Neural progenitor cell (in vitro differentiated cells): ENCODE measurements around the gene FAM53B. TPM values are rescaled to one million over a fixed set of nuclear protein-coding genes. Genes with fewer than 3 reads are reported as not detected.

Experiments used
- DNase-seq: peaks from one replicate; pipeline ENCODE4 v3.0.0-alpha.2; 2016; ENCODE audit warnings: low spot score
- H2AFZ ChIP-seq: fragments of 200-600 bp; sonication (generic); replicated peaks from 2 replicates; pipeline ENCODE4 v1.6.1; 2016; ENCODE audit warnings: antibody characterized with exemption
- H3F3A ChIP-seq: fragments of 200-600 bp; sonication (generic); 2 replicates; pipeline ENCODE4 v1.6.1; 2016; ENCODE audit warnings: antibody characterized with exemption, low read depth
- H3K27ac ChIP-seq: fragments of 200-600 bp; sonication (generic); 2 replicates; pipeline ENCODE4 v1.5.1; 2016; ENCODE audit warnings: mild to moderate bottlenecking
- H3K27me3 ChIP-seq: fragments of 200-600 bp; sonication (generic); 2 replicates; pipeline ENCODE4 v1.6.1; 2016; ENCODE audit warnings: mild to moderate bottlenecking, moderate library complexity
- H3K36me3 ChIP-seq: fragments of 200-600 bp; sonication (generic); 2 replicates; pipeline ENCODE4 v1.5.1; 2016
- H3K4me1 ChIP-seq: fragments of 200-600 bp; sonication (generic); 2 replicates; pipeline ENCODE4 v1.6.1; 2016; ENCODE audit warnings: mixed run types
- H3K4me2 ChIP-seq: fragments of 200-600 bp; sonication (generic); 2 replicates; pipeline ENCODE4 v1.6.1; 2016
- H3K4me3 ChIP-seq: fragments of 200-600 bp; sonication (generic); 2 replicates; pipeline ENCODE4 v1.5.1; 2016
- H3K79me2 ChIP-seq: fragments of 200-600 bp; sonication (generic); 2 replicates; pipeline ENCODE4 v1.6.1; 2016; ENCODE audit warnings: low read depth
- H3K9ac ChIP-seq: fragments of 200-600 bp; sonication (generic); 2 replicates; pipeline ENCODE4 v1.6.1; 2016
- H3K9me3 ChIP-seq: fragments of 200-600 bp; sonication (generic); 2 replicates; pipeline ENCODE4 v1.5.1; 2016; ENCODE audit warnings: low read depth
- H4K20me1 ChIP-seq: fragments of 200-600 bp; sonication (generic); 2 replicates; pipeline ENCODE4 v1.6.1; 2016; ENCODE audit warnings: low read depth
- H3K27ac Mint-ChIP-seq: 3 replicates; pipeline ENCODE4 v1.8.0; 2021; ENCODE audit warnings: mixed read lengths
- H3K27me3 Mint-ChIP-seq: 2 replicates; pipeline ENCODE4 v1.8.0; 2022; ENCODE audit warnings: low read depth, mild to moderate bottlenecking, inconsistent platforms, moderate library complexity, mixed read lengths; ENCODE audit not compliant: insufficient read depth
- H3K36me3 Mint-ChIP-seq: 3 replicates; pipeline ENCODE4 v1.8.0; 2021; ENCODE audit warnings: mixed read lengths
- H3K4me1 Mint-ChIP-seq: 3 replicates; pipeline ENCODE4 v1.8.0; 2021; ENCODE audit warnings: mixed read lengths
- H3K4me3 Mint-ChIP-seq: 3 replicates; pipeline ENCODE4 v1.8.0; 2021; ENCODE audit warnings: mild to moderate bottlenecking, moderate library complexity, mixed read lengths
- H3K9me3 Mint-ChIP-seq: 3 replicates; pipeline ENCODE4 v1.8.0; 2020; ENCODE audit warnings: mixed read lengths
- EZH2 ChIP-seq: fragments of 200-600 bp; sonication (generic); IDR thresholded peaks from 2 replicates; pipeline ENCODE4 v1.6.1; 2017; ENCODE audit warnings: antibody characterized with exemption, mild to moderate bottlenecking, moderate library complexity
- EZH2phosphoT487 ChIP-seq: fragments of 200-600 bp; sonication (generic); IDR thresholded peaks from 2 replicates; pipeline ENCODE4 v1.6.1; 2017; ENCODE audit warnings: antibody characterized with exemption
- total RNA-seq: library from RNA; depleted of rRNA; stranded (reverse); fragments of >200 nt; gene quantifications from 2 replicates; pipeline ENCODE4 v1.2.3, GENCODE V29; 2015; ENCODE audit warnings: low replicate concordance
- TF ChIP-seq, protein P1 (sequence below): fragments of 200-600 bp; sonication (generic); IDR thresholded peaks from 2 replicates; pipeline ENCODE4 v1.5.1; 2017; ENCODE audit warnings: antibody characterized with exemption, mild to moderate bottlenecking

The FAM53B gene
- total RNA-seq, 1 donor from 2014 or later, result 15.3 TPM

DNA sequence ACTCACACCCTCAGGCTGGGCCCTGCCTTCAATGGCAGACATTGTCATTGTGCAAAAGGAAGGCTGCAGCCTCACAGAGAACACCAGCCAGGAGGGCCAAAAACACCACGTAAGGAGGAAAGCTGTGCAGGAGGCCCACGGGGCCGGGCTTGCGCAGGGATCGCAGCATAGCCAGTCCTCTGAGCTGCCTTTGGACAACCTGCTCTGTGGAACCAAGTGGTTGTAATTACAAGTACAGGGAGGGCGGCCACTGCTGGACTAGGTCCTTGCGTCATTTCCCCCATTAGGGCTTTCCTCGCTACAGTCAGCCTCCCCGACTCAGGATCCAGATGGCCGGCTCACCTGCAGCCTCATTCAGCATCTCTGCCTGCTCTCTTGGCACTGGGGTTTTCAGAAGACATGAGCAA is 66.9 kb downstream of the FAM53B start:
- Histone ChIP-seq H3K36me3 (no peaks in the 10 kb centered on the region), H3K27me3 (no peaks in the 10 kb centered on the region), H3K9ac (no peak overlapping the region), H3K27ac (peak overlapping the region; percentile 74), H3K79me2 (peaks cover 63% of the 10 kb centered on the region), H3F3A (peaks cover 11% of the 10 kb centered on the region), H3K4me3 (no peak overlapping the region), H2AFZ (no peak overlapping the region), H3K9me3 (no peaks in the 10 kb centered on the region), H4K20me1 (peaks cover 57% of the 10 kb centered on the region), H3K4me2 (peak overlapping the region; percentile 22), H3K4me1 (peaks cover 43% of the 10 kb centered on the region)
- H3K27ac Mint-ChIP-seq, result peak overlapping the region; percentile 72
- no peak overlapping the region for H3K4me3 Mint-ChIP-seq
- TF ChIP-seq EZH2phosphoT487, result no peak
- TF ChIP-seq, protein P1, sequence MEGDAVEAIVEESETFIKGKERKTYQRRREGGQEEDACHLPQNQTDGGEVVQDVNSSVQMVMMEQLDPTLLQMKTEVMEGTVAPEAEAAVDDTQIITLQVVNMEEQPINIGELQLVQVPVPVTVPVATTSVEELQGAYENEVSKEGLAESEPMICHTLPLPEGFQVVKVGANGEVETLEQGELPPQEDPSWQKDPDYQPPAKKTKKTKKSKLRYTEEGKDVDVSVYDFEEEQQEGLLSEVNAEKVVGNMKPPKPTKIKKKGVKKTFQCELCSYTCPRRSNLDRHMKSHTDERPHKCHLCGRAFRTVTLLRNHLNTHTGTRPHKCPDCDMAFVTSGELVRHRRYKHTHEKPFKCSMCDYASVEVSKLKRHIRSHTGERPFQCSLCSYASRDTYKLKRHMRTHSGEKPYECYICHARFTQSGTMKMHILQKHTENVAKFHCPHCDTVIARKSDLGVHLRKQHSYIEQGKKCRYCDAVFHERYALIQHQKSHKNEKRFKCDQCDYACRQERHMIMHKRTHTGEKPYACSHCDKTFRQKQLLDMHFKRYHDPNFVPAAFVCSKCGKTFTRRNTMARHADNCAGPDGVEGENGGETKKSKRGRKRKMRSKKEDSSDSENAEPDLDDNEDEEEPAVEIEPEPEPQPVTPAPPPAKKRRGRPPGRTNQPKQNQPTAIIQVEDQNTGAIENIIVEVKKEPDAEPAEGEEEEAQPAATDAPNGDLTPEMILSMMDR, result no peak
- H3K4me1 Mint-ChIP-seq, result peaks cover 51% of the 10 kb centered on the region
- peaks cover 17% of the 10 kb centered on the region for H3K36me3 Mint-ChIP-seq
- H3K9me3 Mint-ChIP-seq, result no peaks in the 10 kb centered on the region
- DNase-seq, result no peak
- H3K27me3 Mint-ChIP-seq, result peaks cover 10% of the 10 kb centered on the region

DNA sequence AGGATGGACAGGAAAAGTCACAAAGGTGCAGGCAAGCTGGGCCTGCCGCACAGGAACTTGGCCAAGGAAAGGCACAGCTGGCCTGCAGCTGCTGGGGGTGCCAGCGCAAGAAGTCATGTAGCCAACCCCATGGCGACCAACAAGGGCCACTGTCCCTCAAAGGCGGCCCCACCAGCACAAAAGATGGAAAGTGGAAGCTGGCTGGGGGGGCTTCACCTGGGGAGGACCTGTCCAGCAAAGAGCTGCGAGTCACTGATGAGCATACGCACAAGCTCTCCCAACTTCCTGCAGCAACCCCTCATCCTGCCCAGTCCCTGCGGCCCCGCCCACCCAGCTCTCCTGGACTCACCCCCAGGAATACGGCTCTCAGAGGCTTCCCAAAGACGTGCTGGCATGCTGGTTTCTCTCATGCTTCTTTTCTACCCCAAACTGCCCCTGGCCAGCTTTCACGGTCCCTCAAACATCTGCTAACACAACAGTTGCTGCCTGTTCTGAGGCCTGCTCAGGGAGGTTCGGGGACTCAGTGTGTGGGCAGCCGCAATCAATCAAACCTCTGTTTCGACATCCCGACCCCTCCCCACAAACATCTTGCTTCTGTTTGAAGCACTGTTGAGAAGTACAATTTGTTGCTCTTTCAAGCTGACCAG is 67.6 kb downstream of the FAM53B start:
- Histone ChIP-seq H3K4me1 (peaks cover 51% of the 10 kb centered on the region), H3F3A (peaks cover 19% of the 10 kb centered on the region), H3K4me3 (no peak overlapping the region), H3K4me2 (no peak overlapping the region), H3K27ac (no peak overlapping the region), H3K36me3 (no peaks in the 10 kb centered on the region), H4K20me1 (peaks cover 65% of the 10 kb centered on the region), H2AFZ (no peak overlapping the region), H3K9me3 (no peaks in the 10 kb centered on the region), H3K27me3 (no peaks in the 10 kb centered on the region), H3K79me2 (peaks cover 63% of the 10 kb centered on the region), H3K9ac (no peak overlapping the region)
- Mint-ChIP-seq H3K36me3 (peaks cover 17% of the 10 kb centered on the region), H3K4me3 (no peak overlapping the region), H3K4me1 (peaks cover 58% of the 10 kb centered on the region), H3K27me3 (peaks cover 10% of the 10 kb centered on the region), H3K27ac (no peak overlapping the region), H3K9me3 (no peaks in the 10 kb centered on the region)
- DNase-seq, result no peak
- TF ChIP-seq, protein P1, result no peak
- TF ChIP-seq EZH2phosphoT487, result no peak
- no peak for TF ChIP-seq EZH2

DNA sequence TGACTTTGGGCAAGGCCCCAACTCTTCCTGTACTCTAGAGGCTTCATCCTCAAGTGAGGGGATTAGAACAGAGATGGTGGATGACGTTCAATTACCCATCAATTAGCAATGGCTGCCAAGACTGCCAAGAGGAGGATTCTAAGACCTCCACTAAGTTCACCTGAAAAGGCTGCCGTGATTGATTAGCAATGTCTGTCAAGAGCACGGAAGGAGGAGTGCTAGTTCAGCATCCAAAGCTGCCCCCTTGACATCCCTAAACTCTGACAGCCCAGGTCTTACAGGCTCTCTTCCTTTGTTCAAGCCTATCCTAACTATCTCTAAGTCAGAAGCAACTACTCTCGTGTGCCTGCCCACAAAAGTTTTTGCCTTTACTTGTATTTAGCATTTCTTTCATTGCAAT is 68.4 kb downstream of the FAM53B start:
- Histone ChIP-seq H3K36me3 (no peaks in the 10 kb centered on the region), H3K27me3 (no peaks in the 10 kb centered on the region), H3K9ac (no peak overlapping the region), H3K9me3 (no peaks in the 10 kb centered on the region), H3K4me2 (no peak overlapping the region), H3K27ac (no peak overlapping the region), H3F3A (peaks cover 26% of the 10 kb centered on the region), H3K79me2 (peaks cover 69% of the 10 kb centered on the region), H4K20me1 (peaks cover 72% of the 10 kb centered on the region), H3K4me1 (peaks cover 58% of the 10 kb centered on the region), H3K4me3 (no peak overlapping the region), H2AFZ (no peak overlapping the region)
- DNase-seq, result no peak
- TF ChIP-seq EZH2phosphoT487, result no peak
- TF ChIP-seq, protein P1, result no peak
- no peak for TF ChIP-seq EZH2
- Mint-ChIP-seq H3K4me3 (no peak overlapping the region), H3K9me3 (no peaks in the 10 kb centered on the region), H3K36me3 (peaks cover 16% of the 10 kb centered on the region), H3K27me3 (peaks cover 9% of the 10 kb centered on the region), H3K4me1 (peaks cover 65% of the 10 kb centered on the region), H3K27ac (no peak overlapping the region)
